Lung (tissue), 12 donors: Measurements from ENCODE around the gene PCDHGB7. TPM values are rescaled to one million over a fixed set of nuclear protein-coding genes. Genes with fewer than 3 reads are reported as not detected.

Experiments used
- ATAC-seq: fragments of 200-7000 bp; cut with Tn5 transposase; one replicate; pipeline ENCODE4 v1.9.1; 2020; ENCODE audit warnings: moderate number of reproducible peaks; ENCODE audit not compliant: insufficient read depth, low FRiP score
- DNase-seq, 3 donors: peaks; one replicate each; pipeline ENCODE4 v3.0.0-alpha.2; 2013 to 2017
- H3K27ac ChIP-seq, 2 donors: one replicate each; pipeline ENCODE4 v1.5.1; 2013; ENCODE audit warnings: mild to moderate bottlenecking in 2 of 2, moderate library complexity in 2 of 2, control low read depth in 1 of 2, inconsistent platforms in 1 of 2, low read depth in 1 of 2, low read length in 1 of 2
- H3K27me3 ChIP-seq, 3 donors: one replicate each; pipeline ENCODE4 v1.5.1; 2013; ENCODE audit warnings: low read length in 2 of 3; ENCODE audit not compliant: control insufficient read depth in 3 of 3, insufficient read depth in 3 of 3
- H3K36me3 ChIP-seq, 4 donors: one replicate each; pipeline ENCODE4 v1.5.1; 2013; ENCODE audit warnings: low read length in 4 of 4, mild to moderate bottlenecking in 1 of 4, moderate library complexity in 1 of 4; ENCODE audit not compliant: control insufficient read depth in 4 of 4, insufficient read depth in 4 of 4
- H3K4me1 ChIP-seq, 5 donors: one replicate each; pipeline ENCODE4 v1.5.1; 2013; ENCODE audit warnings: low read length in 5 of 5, mild to moderate bottlenecking in 2 of 5, moderate library complexity in 1 of 5; ENCODE audit not compliant: control insufficient read depth in 5 of 5, insufficient read depth in 5 of 5
- H3K4me3 ChIP-seq: one replicate; pipeline ENCODE4 v1.5.1; 2013; ENCODE audit warnings: mild to moderate bottlenecking, control low read depth, moderate library complexity
- H3K9ac ChIP-seq, 2 donors: one replicate each; pipeline ENCODE4 v1.5.1; 2013; ENCODE audit warnings: low read length in 2 of 2, control low read depth in 1 of 2; ENCODE audit not compliant: insufficient read depth in 1 of 2
- H3K9me3 ChIP-seq, 4 donors: one replicate each; pipeline ENCODE4 v1.5.1; 2013; ENCODE audit warnings: low read length in 3 of 4, mild to moderate bottlenecking in 1 of 4, moderate library complexity in 1 of 4; ENCODE audit not compliant: control insufficient read depth in 4 of 4, insufficient read depth in 3 of 4
- WGBS, 2 donors: extraction: QIAGEN DNeasy Blood & Tissue Kit; methylation state at CpG; one replicate each; pipeline ENCODE4 v1.1.7; 2013; 5-methylcytosine and 5-hydroxymethylcytosine counted together
- polyA plus RNA-seq, 2 donors: library from polyadenylated mRNA; stranded (reverse); fragments of 200-250 nt; gene quantifications; one replicate each; pipeline ENCODE4 v1.2.1, GENCODE V29; 2013
- total RNA-seq, 2 donors: library from RNA; depleted of rRNA in 1 of 2; stranded (reverse); fragments of >200 nt in 1 of 2; gene quantifications; one replicate each; pipeline ENCODE4 v1.2.1, GENCODE V29; 2014 to 2021
- TF ChIP-seq, protein P1 (sequence below): IDR thresholded peaks from 2 replicates; pipeline ENCODE4 v1.5.1; 2012; ENCODE audit warnings: mild to moderate bottlenecking; ENCODE audit errors: control extremely low read depth, extremely low read depth
- donor health status: control.
- donor health status: control.
- donor health status: Bipolar disorder and iron deficiency.
- donor health status: healthy.
- donor health status: DM: yes; HTN: yes; CAD: no.

PCDHGB7 gene
- total and polyA plus RNA-seq, 4 donors: 1.6 to 18.1 (median 10.6) TPM

DNA sequence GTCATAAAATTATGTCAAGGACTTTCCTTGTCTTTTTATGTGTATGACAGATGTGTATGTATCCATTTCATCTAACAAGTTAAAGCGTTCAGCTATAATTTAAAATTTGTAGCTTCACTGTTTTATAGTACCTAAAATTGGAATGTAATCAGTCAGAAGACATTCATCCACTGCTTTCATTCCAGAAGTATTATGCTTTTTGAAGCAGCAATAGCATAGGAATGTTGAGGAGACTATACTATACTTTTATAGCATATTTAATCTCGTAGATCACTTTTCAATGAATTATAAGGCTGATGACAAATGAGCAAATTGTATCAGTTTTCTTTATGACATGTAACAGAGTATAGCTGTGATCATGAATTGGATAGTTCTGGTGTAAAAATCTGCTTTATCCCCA lies 19.7 kb downstream of the PCDHGB7 start:
- TF ChIP-seq, protein P1, sequence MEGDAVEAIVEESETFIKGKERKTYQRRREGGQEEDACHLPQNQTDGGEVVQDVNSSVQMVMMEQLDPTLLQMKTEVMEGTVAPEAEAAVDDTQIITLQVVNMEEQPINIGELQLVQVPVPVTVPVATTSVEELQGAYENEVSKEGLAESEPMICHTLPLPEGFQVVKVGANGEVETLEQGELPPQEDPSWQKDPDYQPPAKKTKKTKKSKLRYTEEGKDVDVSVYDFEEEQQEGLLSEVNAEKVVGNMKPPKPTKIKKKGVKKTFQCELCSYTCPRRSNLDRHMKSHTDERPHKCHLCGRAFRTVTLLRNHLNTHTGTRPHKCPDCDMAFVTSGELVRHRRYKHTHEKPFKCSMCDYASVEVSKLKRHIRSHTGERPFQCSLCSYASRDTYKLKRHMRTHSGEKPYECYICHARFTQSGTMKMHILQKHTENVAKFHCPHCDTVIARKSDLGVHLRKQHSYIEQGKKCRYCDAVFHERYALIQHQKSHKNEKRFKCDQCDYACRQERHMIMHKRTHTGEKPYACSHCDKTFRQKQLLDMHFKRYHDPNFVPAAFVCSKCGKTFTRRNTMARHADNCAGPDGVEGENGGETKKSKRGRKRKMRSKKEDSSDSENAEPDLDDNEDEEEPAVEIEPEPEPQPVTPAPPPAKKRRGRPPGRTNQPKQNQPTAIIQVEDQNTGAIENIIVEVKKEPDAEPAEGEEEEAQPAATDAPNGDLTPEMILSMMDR: no peak
- Histone ChIP-seq H3K9me3 (peaks cover 7 to 35% (median 17%) of the 10 kb centered on the region in 4 donors), H3K36me3 (peaks cover 0 to 18% (median 2%) of the 10 kb centered on the region in 4 donors), H3K4me3 (no peak overlapping the region), H3K27me3 (no peaks in the 10 kb centered on the region), H3K4me1 (peaks cover 0 to 2% (median 0%) of the 10 kb centered on the region in 5 donors), H3K9ac (no peak overlapping the region), H3K27ac (no peak overlapping the region)
- DNase-seq: no peak
- no peak for ATAC-seq
- WGBS, 2 donors: 94% methylated on average over 2 of the region's 2 CpGs

DNA sequence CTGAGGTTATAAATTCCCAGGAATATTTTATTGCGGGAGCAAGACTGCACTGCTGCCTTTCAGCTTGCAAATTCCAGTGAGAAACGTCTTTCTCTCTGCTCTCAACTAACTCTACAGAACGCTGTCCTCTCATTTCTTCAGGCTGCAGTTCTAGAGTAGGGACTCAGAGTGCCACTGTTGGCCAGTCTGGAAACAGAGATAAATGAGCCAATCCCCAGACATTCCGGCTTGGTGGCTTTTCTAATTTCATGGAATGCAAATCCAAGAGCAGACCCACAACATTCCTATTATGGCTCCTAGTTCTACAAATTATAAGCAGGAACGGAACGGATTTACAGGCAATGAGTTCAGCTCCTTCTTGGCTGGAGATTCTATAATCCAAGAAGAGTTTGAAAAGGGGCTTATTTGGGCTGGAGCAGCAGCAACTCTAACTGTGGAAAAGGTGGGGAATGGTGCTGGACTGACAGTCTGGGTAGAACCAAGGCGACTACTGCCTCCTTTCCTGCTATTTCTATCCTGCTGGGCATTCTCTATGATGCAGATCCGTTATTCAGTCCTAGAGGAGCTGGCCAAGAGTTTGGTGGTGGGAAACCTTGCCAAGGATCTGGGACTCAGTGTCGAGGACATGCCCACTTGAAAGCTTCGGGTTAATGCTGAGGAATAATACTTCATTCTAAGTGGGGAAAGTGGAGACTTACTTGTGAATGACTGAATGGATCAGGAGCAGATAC lies 22.1 kb downstream of the PCDHGB7 start:
- DNase-seq (no peak), ATAC-seq (no peak)
- no peaks in the 10 kb centered on the region for H3K4me1 ChIP-seq
- H3K27ac ChIP-seq: no peak overlapping the region
- peaks cover 0 to 18% (median 2%) of the 10 kb centered on the region in 4 donors for H3K36me3 ChIP-seq
- no peak overlapping the region for H3K4me3 ChIP-seq
- peaks cover 10 to 25% (median 18%) of the 10 kb centered on the region in 4 donors for H3K9me3 ChIP-seq
- H3K27me3 ChIP-seq: no peaks in the 10 kb centered on the region
- WGBS, 2 donors: 66 to 73% methylated on average over 10 of the region's 10 CpGs
- no peak overlapping the region for H3K9ac ChIP-seq
- TF ChIP-seq, protein P1: no peak

DNA sequence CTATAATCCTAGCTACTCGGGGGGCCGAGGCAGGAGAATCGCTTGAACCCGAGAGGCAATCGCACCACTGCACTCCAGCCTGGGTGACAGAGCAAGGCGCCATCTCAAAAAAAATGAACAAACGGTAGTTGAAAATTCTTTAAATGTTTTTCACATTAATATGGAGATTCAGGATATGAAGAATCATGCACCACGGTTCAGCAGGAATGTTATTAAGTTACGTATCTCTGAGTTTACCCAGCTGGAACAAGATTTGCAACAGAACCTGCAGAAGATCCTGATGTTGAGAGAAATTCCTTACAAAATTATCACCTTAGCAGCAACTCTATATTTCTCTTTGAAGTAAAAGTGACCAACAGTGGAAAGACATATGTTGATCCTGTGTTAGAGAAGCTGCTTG lies 22.9 kb downstream of the PCDHGB7 start:
- DNase-seq (no peak), ATAC-seq (no peak)
- Histone ChIP-seq H3K4me1 (no peaks in the 10 kb centered on the region), H3K4me3 (no peak overlapping the region), H3K27ac (no peak overlapping the region), H3K9me3 (peaks cover 10 to 25% (median 18%) of the 10 kb centered on the region in 4 donors), H3K27me3 (no peaks in the 10 kb centered on the region), H3K36me3 (peaks cover 0 to 18% (median 2%) of the 10 kb centered on the region in 4 donors), H3K9ac (no peak overlapping the region)
- TF ChIP-seq, protein P1: no peak
- WGBS, 2 donors: 91 to 95% methylated on average over 9 of the region's 9 CpGs
